WTC11 (cell line): ENCODE results near the gene GAB2. TPM values are rescaled to one million over a fixed set of nuclear protein-coding genes. Genes with fewer than 3 reads are reported as not detected.

ENCODE experiments used
- ATAC-seq: fragments of 200-7000 bp; cut with Tn5 transposase; 2 replicates; pipeline ENCODE4 v1.10.0; 2021; ENCODE audit warnings: mild to moderate bottlenecking, moderate library complexity
- CTCF ChIA-PET: fragments of 300-600 bp; sonication (Branson Sonifier 250); formaldehyde crosslinking; loops from one replicate; lab custom pipeline; 2021; ENCODE audit warnings: antibody characterized with exemption; lab: Charles Lee
- POLR2A ChIA-PET: fragments of 350-600 bp; sonication (Branson Sonifier 250); formaldehyde crosslinking; loops from one replicate; lab custom pipeline; 2021; ENCODE audit warnings: antibody characterized with exemption; lab: Charles Lee
- DNase-seq: peaks from one replicate; pipeline ENCODE4 v3.0.0; 2021; ENCODE audit warnings: low spot score
- H3K27ac Mint-ChIP-seq: 2 replicates; pipeline ENCODE4 v1.8.0; 2021; ENCODE audit warnings: mixed read lengths
- H3K27me3 Mint-ChIP-seq: 2 replicates; pipeline ENCODE4 v1.8.0; 2021; ENCODE audit warnings: low read depth, mild to moderate bottlenecking, moderate library complexity, mixed read lengths
- H3K36me3 Mint-ChIP-seq: 2 replicates; pipeline ENCODE4 v1.8.0; 2021; ENCODE audit warnings: mixed read lengths
- H3K4me1 Mint-ChIP-seq: 2 replicates; pipeline ENCODE4 v1.8.0; 2022; ENCODE audit warnings: mixed read lengths
- H3K4me3 Mint-ChIP-seq: 2 replicates; pipeline ENCODE4 v1.8.0; 2021; ENCODE audit warnings: mild to moderate bottlenecking, moderate library complexity, mixed read lengths
- H3K9me3 Mint-ChIP-seq: 2 replicates; pipeline ENCODE4 v1.8.0; 2021; ENCODE audit warnings: mixed read lengths
- ATF1 ChIP-seq: sonication (generic); formaldehyde crosslinking; IDR thresholded peaks from 2 replicates; pipeline ENCODE4 v1.8.1; 2023; ENCODE audit warnings: mild to moderate bottlenecking, moderate library complexity, missing genetic modification reagents
- CBFB ChIP-seq: sonication (generic); formaldehyde crosslinking; IDR thresholded peaks from 2 replicates; pipeline ENCODE4 v1.8.1; 2022; ENCODE audit warnings: mild to moderate bottlenecking, low read depth, missing genetic modification reagents
- FOXK1 ChIP-seq: sonication (generic); formaldehyde crosslinking; IDR thresholded peaks from 2 replicates; pipeline ENCODE4 v1.8.0; 2022; ENCODE audit warnings: mild to moderate bottlenecking, moderate library complexity, missing genetic modification reagents
- FOXP1 ChIP-seq: sonication (generic); formaldehyde crosslinking; IDR thresholded peaks from 2 replicates; pipeline ENCODE4 v1.8.0; 2022; ENCODE audit warnings: missing genetic modification reagents, mild to moderate bottlenecking, moderate library complexity, borderline replicate concordance
- GTF2I ChIP-seq: fragments of 250-450 bp; sonication (Bioruptor Pico); conservative IDR thresholded peaks from 2 replicates; pipeline ENCODE4 v1.4.0; 2021; ENCODE audit warnings: mild to moderate bottlenecking
- IRF2 ChIP-seq: sonication (generic); formaldehyde crosslinking; IDR thresholded peaks from 2 replicates; pipeline ENCODE4 v1.8.0; 2022; ENCODE audit warnings: low read depth, missing genetic modification reagents, borderline replicate concordance
- JAZF1 ChIP-seq: fragments of 250-450 bp; sonication (Bioruptor Pico); IDR thresholded peaks from 2 replicates; pipeline ENCODE4 v1.9.0; 2021; ENCODE audit warnings: moderate library complexity, mild to moderate bottlenecking, inconsistent platforms
- JUN ChIP-seq: sonication (generic); formaldehyde crosslinking; IDR thresholded peaks from 2 replicates; pipeline ENCODE4 v1.8.0; 2023; ENCODE audit warnings: mild to moderate bottlenecking, missing genetic modification reagents
- KAT7 ChIP-seq: sonication (generic); formaldehyde crosslinking; IDR thresholded peaks from 2 replicates; pipeline ENCODE4 v1.8.1; 2023; ENCODE audit warnings: missing genetic modification reagents, mild to moderate bottlenecking, borderline replicate concordance
- MYBL2 ChIP-seq: sonication (generic); formaldehyde crosslinking; IDR thresholded peaks from 2 replicates; pipeline ENCODE4 v1.8.1; 2023; ENCODE audit warnings: mild to moderate bottlenecking, moderate library complexity, missing genetic modification reagents
- NFATC4 ChIP-seq: fragments of 250-450 bp; sonication (Bioruptor Pico); IDR thresholded peaks from 2 replicates; pipeline ENCODE4 v1.9.0; 2021; ENCODE audit warnings: mild to moderate bottlenecking
- NFE2L1 ChIP-seq: sonication (generic); formaldehyde crosslinking; IDR thresholded peaks from 2 replicates; pipeline ENCODE4 v1.8.1; 2023; ENCODE audit warnings: missing genetic modification reagents
- NFYB ChIP-seq: sonication (generic); formaldehyde crosslinking; conservative IDR thresholded peaks from 2 replicates; pipeline ENCODE4 v1.8.0; 2022; ENCODE audit warnings: low read depth, missing genetic modification reagents
- NR1H2 ChIP-seq: sonication (generic); formaldehyde crosslinking; IDR thresholded peaks from 2 replicates; pipeline ENCODE4 v1.9.0; 2021; ENCODE audit warnings: mild to moderate bottlenecking, moderate library complexity, missing genetic modification reagents
- NR2C2 ChIP-seq: sonication (generic); formaldehyde crosslinking; IDR thresholded peaks from 2 replicates; pipeline ENCODE4 v1.8.0; 2022; ENCODE audit warnings: mild to moderate bottlenecking, missing genetic modification reagents
- NR3C1 ChIP-seq: sonication (generic); formaldehyde crosslinking; conservative IDR thresholded peaks from 2 replicates; pipeline ENCODE4 v1.8.1; 2023; ENCODE audit warnings: low read depth, mild to moderate bottlenecking, missing genetic modification reagents
- PRRX2 ChIP-seq: fragments of 250-450 bp; sonication (Bioruptor Pico); IDR thresholded peaks from 2 replicates; pipeline ENCODE4 v1.8.0; 2021; ENCODE audit warnings: mild to moderate bottlenecking
- RELA ChIP-seq: sonication (generic); formaldehyde crosslinking; IDR thresholded peaks from 2 replicates; pipeline ENCODE4 v1.8.1; 2022; ENCODE audit warnings: missing genetic modification reagents, mild to moderate bottlenecking, borderline replicate concordance
- SOX15 ChIP-seq: fragments of 250-450 bp; sonication (Bioruptor Pico); IDR thresholded peaks from 2 replicates; pipeline ENCODE4 v1.9.0; 2021; ENCODE audit warnings: mild to moderate bottlenecking
- TCF7 ChIP-seq: sonication (generic); formaldehyde crosslinking; IDR thresholded peaks from 2 replicates; pipeline ENCODE4 v1.8.0; 2022; ENCODE audit warnings: mild to moderate bottlenecking, low read depth, missing genetic modification reagents, moderate library complexity
- ZBTB21 ChIP-seq: sonication (generic); formaldehyde crosslinking; IDR thresholded peaks from 2 replicates; pipeline ENCODE4 v1.8.1; 2023; ENCODE audit warnings: mild to moderate bottlenecking, missing genetic modification reagents, borderline replicate concordance
- ZNF121 ChIP-seq: sonication (generic); formaldehyde crosslinking; IDR thresholded peaks from 2 replicates; pipeline ENCODE4 v1.8.0; 2023; ENCODE audit warnings: missing genetic modification reagents
- ZNF232 ChIP-seq: sonication (generic); formaldehyde crosslinking; IDR thresholded peaks from 2 replicates; pipeline ENCODE4 v1.8.0; 2022; ENCODE audit warnings: mild to moderate bottlenecking, missing genetic modification reagents
- ZNF317 ChIP-seq: sonication (generic); formaldehyde crosslinking; IDR thresholded peaks from 2 replicates; pipeline ENCODE4 v1.8.1; 2023; ENCODE audit warnings: low read depth, mild to moderate bottlenecking, moderate library complexity, missing genetic modification reagents, borderline replicate concordance
- ZNF423 ChIP-seq: fragments of 250-450 bp; sonication (Bioruptor Pico); IDR thresholded peaks from 2 replicates; pipeline ENCODE4 v2.1.2; 2022; ENCODE audit warnings: mild to moderate bottlenecking, moderate library complexity
- total RNA-seq: library from RNA; stranded (reverse); gene quantifications from 3 replicates; pipeline ENCODE4 v1.2.3, GENCODE V29; 2021
- TF ChIP-seq, protein P1 (sequence below): fragments of 250-450 bp; sonication (Bioruptor Pico); IDR thresholded peaks from 2 replicates; pipeline ENCODE4 v1.9.0; 2021; ENCODE audit warnings: moderate library complexity, mild to moderate bottlenecking, inconsistent platforms, borderline replicate concordance
- TF ChIP-seq, protein P2 (sequence below): fragments of 250-450 bp; sonication (Bioruptor Pico); IDR thresholded peaks from 2 replicates; pipeline ENCODE4 v1.9.0; 2021; ENCODE audit warnings: mild to moderate bottlenecking
- TF ChIP-seq, protein P3 (sequence below): sonication (generic); formaldehyde crosslinking; conservative IDR thresholded peaks from 2 replicates; pipeline ENCODE4 v1.8.1; 2022; ENCODE audit warnings: mild to moderate bottlenecking, missing genetic modification reagents
- TF ChIP-seq, protein P4 (sequence below): sonication (generic); formaldehyde crosslinking; IDR thresholded peaks from 2 replicates; pipeline ENCODE4 v1.8.0; 2022; ENCODE audit warnings: missing genetic modification reagents

The GAB2 gene
- total RNA-seq, 1 experiment from 2014 or later, result 10.6 TPM

DNA sequence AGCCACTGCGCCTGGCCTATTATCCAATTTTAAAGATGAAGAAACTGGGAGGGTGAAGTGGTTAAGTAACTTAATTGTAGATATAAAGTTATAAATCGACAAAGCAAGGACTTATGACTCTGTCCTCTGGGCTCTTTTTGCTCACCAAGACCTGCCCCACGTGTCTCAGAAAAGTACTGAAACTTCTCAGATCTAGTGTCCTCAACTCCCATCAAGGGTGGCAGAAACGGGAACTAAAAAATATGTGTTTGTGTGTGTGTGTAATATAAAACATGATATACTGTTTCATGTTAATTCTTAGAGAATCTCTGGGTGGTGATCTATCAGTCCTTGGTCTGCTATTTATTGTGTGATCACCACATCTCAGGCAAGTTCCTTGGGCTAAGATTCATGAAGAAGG is 104.9 kb downstream of the GAB2 start:
- peaks cover 9% of the 10 kb centered on the region for H3K9me3 Mint-ChIP-seq
- H3K4me1 Mint-ChIP-seq, result no peaks in the 10 kb centered on the region
- POLR2A ChIA-PET, result no interaction called here
- H3K4me3 Mint-ChIP-seq, result no peak overlapping the region
- TF ChIP-seq KAT7 (CRISPR knock-in tag) (no peak), NFE2L1 (no peak), GTF2I (CRISPR knock-in tag) (no peak), TCF7 (no peak), IRF2 (no peak), NFATC4 (CRISPR knock-in tag) (no peak), NR3C1 (CRISPR knock-in tag) (no peak), JAZF1 (CRISPR knock-in tag) (no peak), FOXK1 (no peak), CBFB (no peak)
- TF ChIP-seq, protein P1, sequence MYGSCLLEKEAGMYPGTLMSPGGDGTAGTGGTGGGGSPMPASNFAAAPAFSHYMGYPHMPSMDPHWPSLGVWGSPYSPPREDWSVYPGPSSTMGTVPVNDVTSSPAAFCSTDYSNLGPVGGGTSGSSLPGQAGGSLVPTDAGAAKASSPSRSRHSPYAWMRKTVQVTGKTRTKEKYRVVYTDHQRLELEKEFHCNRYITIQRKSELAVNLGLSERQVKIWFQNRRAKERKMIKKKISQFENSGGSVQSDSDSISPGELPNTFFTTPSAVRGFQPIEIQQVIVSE (CRISPR knock-in tag), result no peak
- TF ChIP-seq, all 79 proteins: peak for 0
- ATAC-seq (no peak), DNase-seq (no peak)
- no peaks in the 10 kb centered on the region for H3K36me3 Mint-ChIP-seq
- CTCF ChIA-PET, result no interaction called here
- no peak overlapping the region for H3K27ac Mint-ChIP-seq
- H3K27me3 Mint-ChIP-seq, result no peaks in the 10 kb centered on the region

DNA sequence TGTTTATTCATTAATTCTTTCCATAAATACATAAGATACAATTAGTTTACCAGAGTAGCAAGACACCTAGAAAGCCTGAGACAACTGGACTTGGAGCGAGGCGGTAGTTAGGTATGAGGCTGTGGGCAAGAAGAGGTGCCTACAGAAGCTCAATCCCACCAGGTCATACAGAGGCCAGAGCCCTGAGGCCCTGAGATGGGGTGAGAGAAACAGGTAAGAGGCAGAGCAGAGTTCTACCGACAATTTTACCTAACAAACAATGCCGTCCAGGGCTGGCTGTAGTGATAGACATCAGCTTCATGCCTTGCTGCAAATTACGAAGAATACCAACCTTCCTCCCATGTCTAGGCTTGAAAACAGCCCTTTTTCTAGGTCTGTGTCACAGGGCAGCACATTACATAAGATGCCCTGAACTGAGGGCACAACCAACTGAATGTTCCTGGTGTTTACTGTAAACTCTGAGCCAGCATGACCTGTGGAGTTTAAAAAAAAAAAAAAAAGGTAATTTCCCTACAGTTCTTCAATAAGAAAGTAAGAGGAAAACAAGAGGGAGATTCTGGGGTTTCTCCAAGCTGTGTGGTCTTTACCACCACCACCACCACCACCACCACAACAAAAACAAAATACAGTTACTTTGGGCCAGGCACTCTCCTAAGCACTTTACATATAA is 105.8 kb downstream of the GAB2 start:
- POLR2A ChIA-PET, result no interaction called here
- no peaks in the 10 kb centered on the region for H3K27me3 Mint-ChIP-seq
- DNase-seq (no peak), ATAC-seq (no peak)
- H3K27ac Mint-ChIP-seq, result no peak overlapping the region
- no peaks in the 10 kb centered on the region for H3K4me1 Mint-ChIP-seq
- no peak overlapping the region for H3K4me3 Mint-ChIP-seq
- TF ChIP-seq ZNF423 (no peak), ZNF232 (CRISPR knock-in tag) (no peak), RELA (CRISPR knock-in tag) (no peak), JUN (CRISPR knock-in tag) (no peak), NFYB (no peak), ZBTB21 (CRISPR knock-in tag) (no peak)
- TF ChIP-seq, protein P2, sequence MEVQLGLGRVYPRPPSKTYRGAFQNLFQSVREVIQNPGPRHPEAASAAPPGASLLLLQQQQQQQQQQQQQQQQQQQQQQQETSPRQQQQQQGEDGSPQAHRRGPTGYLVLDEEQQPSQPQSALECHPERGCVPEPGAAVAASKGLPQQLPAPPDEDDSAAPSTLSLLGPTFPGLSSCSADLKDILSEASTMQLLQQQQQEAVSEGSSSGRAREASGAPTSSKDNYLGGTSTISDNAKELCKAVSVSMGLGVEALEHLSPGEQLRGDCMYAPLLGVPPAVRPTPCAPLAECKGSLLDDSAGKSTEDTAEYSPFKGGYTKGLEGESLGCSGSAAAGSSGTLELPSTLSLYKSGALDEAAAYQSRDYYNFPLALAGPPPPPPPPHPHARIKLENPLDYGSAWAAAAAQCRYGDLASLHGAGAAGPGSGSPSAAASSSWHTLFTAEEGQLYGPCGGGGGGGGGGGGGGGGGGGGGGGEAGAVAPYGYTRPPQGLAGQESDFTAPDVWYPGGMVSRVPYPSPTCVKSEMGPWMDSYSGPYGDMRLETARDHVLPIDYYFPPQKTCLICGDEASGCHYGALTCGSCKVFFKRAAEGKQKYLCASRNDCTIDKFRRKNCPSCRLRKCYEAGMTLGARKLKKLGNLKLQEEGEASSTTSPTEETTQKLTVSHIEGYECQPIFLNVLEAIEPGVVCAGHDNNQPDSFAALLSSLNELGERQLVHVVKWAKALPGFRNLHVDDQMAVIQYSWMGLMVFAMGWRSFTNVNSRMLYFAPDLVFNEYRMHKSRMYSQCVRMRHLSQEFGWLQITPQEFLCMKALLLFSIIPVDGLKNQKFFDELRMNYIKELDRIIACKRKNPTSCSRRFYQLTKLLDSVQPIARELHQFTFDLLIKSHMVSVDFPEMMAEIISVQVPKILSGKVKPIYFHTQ (CRISPR knock-in tag), result no peak
- peaks cover 6% of the 10 kb centered on the region for H3K9me3 Mint-ChIP-seq
- no peaks in the 10 kb centered on the region for H3K36me3 Mint-ChIP-seq
- CTCF ChIA-PET, result no interaction called here

DNA sequence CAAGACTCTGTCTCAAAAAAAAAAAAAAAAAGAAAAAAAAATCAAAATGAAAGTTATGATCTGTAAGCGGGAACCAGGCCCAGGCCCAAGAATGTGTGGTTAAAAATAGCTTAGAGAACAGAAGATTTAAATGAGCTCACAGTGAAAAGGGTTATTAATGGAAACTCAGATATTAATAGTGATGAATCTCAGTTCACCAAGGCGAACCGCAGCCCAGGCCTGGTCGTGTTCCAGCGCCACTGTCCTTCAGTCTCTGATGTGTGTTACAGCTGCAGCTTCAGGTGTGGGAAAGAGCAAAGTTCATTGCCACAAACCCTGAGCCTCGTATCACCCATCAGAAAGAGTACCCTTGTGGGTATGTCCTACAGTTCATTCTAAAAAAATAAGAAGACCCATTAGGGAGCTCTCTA is 107.1 kb downstream of the GAB2 start:
- ChIA-PET CTCF (no interaction called here), POLR2A (no interaction called here)
- ATAC-seq, result no peak
- Mint-ChIP-seq H3K9me3 (no peaks in the 10 kb centered on the region), H3K36me3 (no peaks in the 10 kb centered on the region), H3K4me3 (no peak overlapping the region), H3K27ac (no peak overlapping the region), H3K4me1 (no peaks in the 10 kb centered on the region), H3K27me3 (no peaks in the 10 kb centered on the region)
- no peak for DNase-seq
- TF ChIP-seq ZNF317, result no peak
- no peak for TF ChIP-seq FOXP1
- TF ChIP-seq NR1H2 (CRISPR knock-in tag), result no peak
- no peak for TF ChIP-seq ATF1 (CRISPR knock-in tag)
- no peak for TF ChIP-seq MYBL2
- TF ChIP-seq, protein P3, sequence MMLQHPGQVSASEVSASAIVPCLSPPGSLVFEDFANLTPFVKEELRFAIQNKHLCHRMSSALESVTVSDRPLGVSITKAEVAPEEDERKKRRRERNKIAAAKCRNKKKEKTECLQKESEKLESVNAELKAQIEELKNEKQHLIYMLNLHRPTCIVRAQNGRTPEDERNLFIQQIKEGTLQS (CRISPR knock-in tag), result no peak
- no peak for TF ChIP-seq NR2C2 (CRISPR knock-in tag)
- TF ChIP-seq PRRX2, result no peak
- TF ChIP-seq SOX15, result no peak
- no peak for TF ChIP-seq JUN (CRISPR knock-in tag)
- TF ChIP-seq, protein P4, sequence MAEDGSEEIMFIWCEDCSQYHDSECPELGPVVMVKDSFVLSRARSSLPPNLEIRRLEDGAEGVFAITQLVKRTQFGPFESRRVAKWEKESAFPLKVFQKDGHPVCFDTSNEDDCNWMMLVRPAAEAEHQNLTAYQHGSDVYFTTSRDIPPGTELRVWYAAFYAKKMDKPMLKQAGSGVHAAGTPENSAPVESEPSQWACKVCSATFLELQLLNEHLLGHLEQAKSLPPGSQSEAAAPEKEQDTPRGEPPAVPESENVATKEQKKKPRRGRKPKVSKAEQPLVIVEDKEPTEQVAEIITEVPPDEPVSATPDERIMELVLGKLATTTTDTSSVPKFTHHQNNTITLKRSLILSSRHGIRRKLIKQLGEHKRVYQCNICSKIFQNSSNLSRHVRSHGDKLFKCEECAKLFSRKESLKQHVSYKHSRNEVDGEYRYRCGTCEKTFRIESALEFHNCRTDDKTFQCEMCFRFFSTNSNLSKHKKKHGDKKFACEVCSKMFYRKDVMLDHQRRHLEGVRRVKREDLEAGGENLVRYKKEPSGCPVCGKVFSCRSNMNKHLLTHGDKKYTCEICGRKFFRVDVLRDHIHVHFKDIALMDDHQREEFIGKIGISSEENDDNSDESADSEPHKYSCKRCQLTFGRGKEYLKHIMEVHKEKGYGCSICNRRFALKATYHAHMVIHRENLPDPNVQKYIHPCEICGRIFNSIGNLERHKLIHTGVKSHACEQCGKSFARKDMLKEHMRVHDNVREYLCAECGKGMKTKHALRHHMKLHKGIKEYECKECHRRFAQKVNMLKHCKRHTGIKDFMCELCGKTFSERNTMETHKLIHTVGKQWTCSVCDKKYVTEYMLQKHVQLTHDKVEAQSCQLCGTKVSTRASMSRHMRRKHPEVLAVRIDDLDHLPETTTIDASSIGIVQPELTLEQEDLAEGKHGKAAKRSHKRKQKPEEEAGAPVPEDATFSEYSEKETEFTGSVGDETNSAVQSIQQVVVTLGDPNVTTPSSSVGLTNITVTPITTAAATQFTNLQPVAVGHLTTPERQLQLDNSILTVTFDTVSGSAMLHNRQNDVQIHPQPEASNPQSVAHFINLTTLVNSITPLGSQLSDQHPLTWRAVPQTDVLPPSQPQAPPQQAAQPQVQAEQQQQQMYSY, result no peak
- TF ChIP-seq ZNF121 (CRISPR knock-in tag), result no peak
- TF ChIP-seq NFYB, result no peak
- TF ChIP-seq NR3C1 (CRISPR knock-in tag), result no peak
